GM12891 (cell line): Measurements from ENCODE around the gene EIPR1.

Experiments
- PAX5 ChIP-seq: IDR thresholded peaks from 2 replicates; pipeline ENCODE4 v1.6.1; 2011; ENCODE audit warnings: low read length, moderate library complexity, mild to moderate bottlenecking; ENCODE audit not compliant: insufficient read depth, severe bottlenecking
- POLR2A ChIP-seq: IDR thresholded peaks from 2 replicates; pipeline ENCODE4 v1.6.1; 2011; ENCODE audit warnings: low read depth, low read length, control low read depth
- POLR2AphosphoS5 ChIP-seq: IDR thresholded peaks from 2 replicates; pipeline ENCODE4 v1.6.1; 2011; ENCODE audit warnings: low read depth, low read length, control low read depth
- TAF1 ChIP-seq: IDR thresholded peaks from 2 replicates; pipeline ENCODE4 v1.6.1; 2011; ENCODE audit warnings: low read depth, low read length, control low read depth

- TF ChIP-seq POLR2A (no peak), POLR2AphosphoS5 (no peak), PAX5 (no peak), TAF1 (no peak)
Observed at GRCh38 chr2:3241971-3242746, 135.5 kb downstream of the EIPR1 start.
